DMS114 treated with DMSO at 0.1 percent for 48 hours (cell line): ENCODE measurements around the gene DCPS.
"Not testable (repeated sequence)": the region's sequence is repeated elsewhere in the genome, so short reads cannot be mapped to it uniquely, and the experiment has no call there.

Experiments used
- DNase-seq: peaks from one replicate; lab custom pipeline; 2025; ENCODE audit not compliant: unreplicated experiment; lab: John Stamatoyannopoulos, UW

Gene DCPS

GRCh38 chr11:126358763-126359160 is 54.9 kb downstream of the DCPS start:
- no peak for DNase-seq

GRCh38 chr11:126359431-126360048 is 55.7 kb downstream of the DCPS start:
- DNase-seq, result no peak

GRCh38 chr11:126360049-126360446 is 56.2 kb downstream of the DCPS start:
- DNase-seq, result no peak

- DNase-seq, result no peak
Observed at GRCh38 chr11:126361400-126361799, 57.5 kb downstream of the DCPS start.

- DNase-seq, result no peak
Observed at GRCh38 chr11:126362879-126363655, 59.2 kb downstream of the DCPS start.

GRCh38 chr11:126363706-126364248 is 59.9 kb downstream of the DCPS start:
- DNase-seq, result no peak

- DNase-seq, result not testable (repeated sequence)
Observed at GRCh38 chr11:126364735-126365134, 60.9 kb downstream of the DCPS start.

- DNase-seq, result not testable (repeated sequence)
Observed at GRCh38 chr11:126365508-126365907, 61.6 kb downstream of the DCPS start.

- DNase-seq, result no peak
Observed at GRCh38 chr11:126366064-126366822, 62.4 kb downstream of the DCPS start.

- DNase-seq, result not testable (repeated sequence)
Observed at GRCh38 chr11:126366823-126367654, 63.2 kb downstream of the DCPS start.

GRCh38 chr11:126367806-126368205 is 63.9 kb downstream of the DCPS start:
- DNase-seq, result not testable (repeated sequence)

- not testable (repeated sequence) for DNase-seq
Observed at GRCh38 chr11:126368336-126369119, 64.7 kb downstream of the DCPS start.

- no peak for DNase-seq
Observed at GRCh38 chr11:126370016-126370415, 66.2 kb downstream of the DCPS start.

GRCh38 chr11:126371595-126371994 is 67.7 kb downstream of the DCPS start:
- DNase-seq, result no peak

- not testable (repeated sequence) for DNase-seq
Observed at GRCh38 chr11:126373389-126374066, 69.7 kb downstream of the DCPS start.

GRCh38 chr11:126374562-126375300 is 70.9 kb downstream of the DCPS start:
- DNase-seq, result not testable (repeated sequence)

GRCh38 chr11:126375726-126376125 is 71.9 kb downstream of the DCPS start:
- no peak for DNase-seq

- no peak for DNase-seq
Observed at GRCh38 chr11:126378763-126379162, 74.9 kb downstream of the DCPS start.

GRCh38 chr11:126380909-126381308 is 77.0 kb downstream of the DCPS start:
- no peak for DNase-seq
